ENCODE data around the gene WDR87. TPM values are rescaled to one million over a fixed set of nuclear protein-coding genes. Genes with fewer than 3 reads are reported as not detected.

WDR87 gene
- total and polyA plus RNA-seq, 10 of the 15 experiments (the other 5 are each of a cell fraction or from before 2014, with no cell fraction given): not detected

DNA sequence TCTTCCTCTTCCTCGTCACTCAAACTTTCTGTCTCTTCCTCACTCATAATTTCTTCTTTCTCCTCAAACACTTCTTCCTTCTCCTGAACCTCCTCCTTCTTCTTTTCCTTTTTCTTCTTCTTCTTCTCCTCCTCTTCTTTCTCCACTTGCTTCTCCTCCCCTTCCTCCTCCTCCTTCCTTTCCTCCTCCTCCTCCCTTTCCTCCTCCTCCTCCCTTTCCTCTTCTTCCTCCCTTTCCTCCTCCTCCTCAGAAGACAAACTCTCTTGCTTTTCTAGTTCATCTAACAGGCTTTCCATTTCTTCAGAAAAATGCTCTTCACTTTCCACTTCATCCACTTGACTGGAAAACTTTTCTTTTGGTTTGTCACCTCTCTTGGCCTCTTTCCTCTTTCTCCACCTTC is 19.8 kb downstream of the WDR87 start (continued):
- TF ChIP-seq RBBP5 (conservative IDR thresholded peaks at IDR 0.05): no peak

DNA sequence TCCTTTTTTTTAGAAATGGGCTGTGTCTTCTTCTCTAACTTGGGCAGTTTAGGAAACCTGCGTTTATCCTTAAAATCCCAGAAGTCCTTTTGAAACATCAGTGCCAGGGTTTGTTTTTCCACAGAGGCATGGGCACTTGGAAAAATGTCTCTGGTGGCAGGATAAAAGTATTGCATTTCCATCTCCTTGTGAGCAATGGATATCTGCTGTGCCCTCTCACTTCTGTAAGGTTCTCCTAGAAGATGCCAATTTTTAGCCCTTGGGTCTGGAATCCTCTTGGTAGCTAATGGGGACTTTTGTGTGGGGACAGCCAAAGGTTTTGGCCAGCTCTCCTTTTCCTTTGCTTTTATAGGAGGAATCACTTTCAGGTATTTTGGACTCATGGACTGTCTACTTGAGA is 21.0 kb downstream of the WDR87 start:
- CTCF ChIA-PET: no interaction called here
- TF ChIP-seq, protein P1, sequence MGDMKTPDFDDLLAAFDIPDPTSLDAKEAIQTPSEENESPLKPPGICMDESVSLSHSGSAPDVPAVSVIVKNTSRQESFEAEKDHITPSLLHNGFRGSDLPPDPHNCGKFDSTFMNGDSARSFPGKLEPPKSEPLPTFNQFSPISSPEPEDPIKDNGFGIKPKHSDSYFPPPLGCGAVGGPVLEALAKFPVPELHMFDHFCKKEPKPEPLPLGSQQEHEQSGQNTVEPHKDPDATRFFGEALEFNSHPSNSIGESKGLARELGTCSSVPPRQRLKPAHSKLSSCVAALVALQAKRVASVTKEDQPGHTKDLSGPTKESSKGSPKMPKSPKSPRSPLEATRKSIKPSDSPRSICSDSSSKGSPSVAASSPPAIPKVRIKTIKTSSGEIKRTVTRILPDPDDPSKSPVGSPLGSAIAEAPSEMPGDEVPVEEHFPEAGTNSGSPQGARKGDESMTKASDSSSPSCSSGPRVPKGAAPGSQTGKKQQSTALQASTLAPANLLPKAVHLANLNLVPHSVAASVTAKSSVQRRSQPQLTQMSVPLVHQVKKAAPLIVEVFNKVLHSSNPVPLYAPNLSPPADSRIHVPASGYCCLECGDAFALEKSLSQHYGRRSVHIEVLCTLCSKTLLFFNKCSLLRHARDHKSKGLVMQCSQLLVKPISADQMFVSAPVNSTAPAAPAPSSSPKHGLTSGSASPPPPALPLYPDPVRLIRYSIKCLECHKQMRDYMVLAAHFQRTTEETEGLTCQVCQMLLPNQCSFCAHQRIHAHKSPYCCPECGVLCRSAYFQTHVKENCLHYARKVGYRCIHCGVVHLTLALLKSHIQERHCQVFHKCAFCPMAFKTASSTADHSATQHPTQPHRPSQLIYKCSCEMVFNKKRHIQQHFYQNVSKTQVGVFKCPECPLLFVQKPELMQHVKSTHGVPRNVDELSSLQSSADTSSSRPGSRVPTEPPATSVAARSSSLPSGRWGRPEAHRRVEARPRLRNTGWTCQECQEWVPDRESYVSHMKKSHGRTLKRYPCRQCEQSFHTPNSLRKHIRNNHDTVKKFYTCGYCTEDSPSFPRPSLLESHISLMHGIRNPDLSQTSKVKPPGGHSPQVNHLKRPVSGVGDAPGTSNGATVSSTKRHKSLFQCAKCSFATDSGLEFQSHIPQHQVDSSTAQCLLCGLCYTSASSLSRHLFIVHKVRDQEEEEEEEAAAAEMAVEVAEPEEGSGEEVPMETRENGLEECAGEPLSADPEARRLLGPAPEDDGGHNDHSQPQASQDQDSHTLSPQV (IDR thresholded peaks at IDR 0.05): no peak
- TF ChIP-seq ASH2L (IDR thresholded peaks at IDR 0.05; ENCODE audit: borderline replicate concordance, low read depth) (no peak), SPI1 (IDR thresholded peaks at IDR 0.05; ENCODE audit: borderline replicate concordance, insufficient read depth, low read depth, low read length) (no peak)
- TF ChIP-seq, protein P2, sequence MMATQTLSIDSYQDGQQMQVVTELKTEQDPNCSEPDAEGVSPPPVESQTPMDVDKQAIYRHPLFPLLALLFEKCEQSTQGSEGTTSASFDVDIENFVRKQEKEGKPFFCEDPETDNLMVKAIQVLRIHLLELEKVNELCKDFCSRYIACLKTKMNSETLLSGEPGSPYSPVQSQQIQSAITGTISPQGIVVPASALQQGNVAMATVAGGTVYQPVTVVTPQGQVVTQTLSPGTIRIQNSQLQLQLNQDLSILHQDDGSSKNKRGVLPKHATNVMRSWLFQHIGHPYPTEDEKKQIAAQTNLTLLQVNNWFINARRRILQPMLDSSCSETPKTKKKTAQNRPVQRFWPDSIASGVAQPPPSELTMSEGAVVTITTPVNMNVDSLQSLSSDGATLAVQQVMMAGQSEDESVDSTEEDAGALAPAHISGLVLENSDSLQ (IDR thresholded peaks at IDR 0.05): no peak
- TF ChIP-seq, protein P3, sequence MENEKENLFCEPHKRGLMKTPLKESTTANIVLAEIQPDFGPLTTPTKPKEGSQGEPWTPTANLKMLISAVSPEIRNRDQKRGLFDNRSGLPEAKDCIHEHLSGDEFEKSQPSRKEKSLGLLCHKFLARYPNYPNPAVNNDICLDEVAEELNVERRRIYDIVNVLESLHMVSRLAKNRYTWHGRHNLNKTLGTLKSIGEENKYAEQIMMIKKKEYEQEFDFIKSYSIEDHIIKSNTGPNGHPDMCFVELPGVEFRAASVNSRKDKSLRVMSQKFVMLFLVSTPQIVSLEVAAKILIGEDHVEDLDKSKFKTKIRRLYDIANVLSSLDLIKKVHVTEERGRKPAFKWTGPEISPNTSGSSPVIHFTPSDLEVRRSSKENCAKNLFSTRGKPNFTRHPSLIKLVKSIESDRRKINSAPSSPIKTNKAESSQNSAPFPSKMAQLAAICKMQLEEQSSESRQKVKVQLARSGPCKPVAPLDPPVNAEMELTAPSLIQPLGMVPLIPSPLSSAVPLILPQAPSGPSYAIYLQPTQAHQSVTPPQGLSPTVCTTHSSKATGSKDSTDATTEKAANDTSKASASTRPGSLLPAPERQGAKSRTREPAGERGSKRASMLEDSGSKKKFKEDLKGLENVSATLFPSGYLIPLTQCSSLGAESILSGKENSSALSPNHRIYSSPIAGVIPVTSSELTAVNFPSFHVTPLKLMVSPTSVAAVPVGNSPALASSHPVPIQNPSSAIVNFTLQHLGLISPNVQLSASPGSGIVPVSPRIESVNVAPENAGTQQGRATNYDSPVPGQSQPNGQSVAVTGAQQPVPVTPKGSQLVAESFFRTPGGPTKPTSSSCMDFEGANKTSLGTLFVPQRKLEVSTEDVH (IDR thresholded peaks at IDR 0.05; ENCODE audit: low read depth, partially characterized antibody): no peak
- TF ChIP-seq, protein P4, sequence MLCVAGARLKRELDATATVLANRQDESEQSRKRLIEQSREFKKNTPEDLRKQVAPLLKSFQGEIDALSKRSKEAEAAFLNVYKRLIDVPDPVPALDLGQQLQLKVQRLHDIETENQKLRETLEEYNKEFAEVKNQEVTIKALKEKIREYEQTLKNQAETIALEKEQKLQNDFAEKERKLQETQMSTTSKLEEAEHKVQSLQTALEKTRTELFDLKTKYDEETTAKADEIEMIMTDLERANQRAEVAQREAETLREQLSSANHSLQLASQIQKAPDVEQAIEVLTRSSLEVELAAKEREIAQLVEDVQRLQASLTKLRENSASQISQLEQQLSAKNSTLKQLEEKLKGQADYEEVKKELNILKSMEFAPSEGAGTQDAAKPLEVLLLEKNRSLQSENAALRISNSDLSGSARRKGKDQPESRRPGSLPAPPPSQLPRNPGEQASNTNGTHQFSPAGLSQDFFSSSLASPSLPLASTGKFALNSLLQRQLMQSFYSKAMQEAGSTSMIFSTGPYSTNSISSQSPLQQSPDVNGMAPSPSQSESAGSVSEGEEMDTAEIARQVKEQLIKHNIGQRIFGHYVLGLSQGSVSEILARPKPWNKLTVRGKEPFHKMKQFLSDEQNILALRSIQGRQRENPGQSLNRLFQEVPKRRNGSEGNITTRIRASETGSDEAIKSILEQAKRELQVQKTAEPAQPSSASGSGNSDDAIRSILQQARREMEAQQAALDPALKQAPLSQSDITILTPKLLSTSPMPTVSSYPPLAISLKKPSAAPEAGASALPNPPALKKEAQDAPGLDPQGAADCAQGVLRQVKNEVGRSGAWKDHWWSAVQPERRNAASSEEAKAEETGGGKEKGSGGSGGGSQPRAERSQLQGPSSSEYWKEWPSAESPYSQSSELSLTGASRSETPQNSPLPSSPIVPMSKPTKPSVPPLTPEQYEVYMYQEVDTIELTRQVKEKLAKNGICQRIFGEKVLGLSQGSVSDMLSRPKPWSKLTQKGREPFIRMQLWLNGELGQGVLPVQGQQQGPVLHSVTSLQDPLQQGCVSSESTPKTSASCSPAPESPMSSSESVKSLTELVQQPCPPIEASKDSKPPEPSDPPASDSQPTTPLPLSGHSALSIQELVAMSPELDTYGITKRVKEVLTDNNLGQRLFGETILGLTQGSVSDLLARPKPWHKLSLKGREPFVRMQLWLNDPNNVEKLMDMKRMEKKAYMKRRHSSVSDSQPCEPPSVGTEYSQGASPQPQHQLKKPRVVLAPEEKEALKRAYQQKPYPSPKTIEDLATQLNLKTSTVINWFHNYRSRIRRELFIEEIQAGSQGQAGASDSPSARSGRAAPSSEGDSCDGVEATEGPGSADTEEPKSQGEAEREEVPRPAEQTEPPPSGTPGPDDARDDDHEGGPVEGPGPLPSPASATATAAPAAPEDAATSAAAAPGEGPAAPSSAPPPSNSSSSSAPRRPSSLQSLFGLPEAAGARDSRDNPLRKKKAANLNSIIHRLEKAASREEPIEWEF (IDR thresholded peaks at IDR 0.05; ENCODE audit: insufficient replicate concordance, low read depth, low read length): no peak

More for the DNA sequence above, 21.0 kb downstream of the WDR87 start:
- RAD21 ChIA-PET (ENCODE audit: unreplicated experiment): no interaction called here
- Histone ChIP-seq H3K27ac (ENCODE audit: control insufficient read depth, insufficient read depth) (no peak overlapping the region), H3K79me2 (ENCODE audit: control insufficient read depth, insufficient read depth, low read length) (no peaks in the 10 kb centered on the region), H3K27me3 (replicated peaks in 1 of 2; ENCODE audit: control insufficient read depth in 2 of 2, insufficient read depth in 2 of 2, low read length in 1 of 2) (no peaks in the 10 kb centered on the region), H3K4me1 (ENCODE audit: control insufficient read depth, insufficient read depth, low read length) (no peaks in the 10 kb centered on the region), H3K36me3 (ENCODE audit: control insufficient read depth in 2 of 2, insufficient read depth in 2 of 2, low read length in 1 of 2) (no peaks in the 10 kb centered on the region), H3K9me3 (replicated peaks; ENCODE audit: control insufficient read depth, insufficient read depth, low read length) (peaks cover 2% of the 10 kb centered on the region; the same call in 2 of the 3 replicates), H3K4me2 (ENCODE audit: control insufficient read depth, insufficient read depth) (no peak overlapping the region), H2AFZ (ENCODE audit: control insufficient read depth, low read depth, low read length) (no peak overlapping the region), H3K9ac (ENCODE audit: control insufficient read depth, insufficient read depth, low read length) (no peak overlapping the region), H4K20me1 (ENCODE audit: control insufficient read depth, insufficient read depth) (no peaks in the 10 kb centered on the region), H3K4me3 (no peak overlapping the region)
- FAIRE-seq (no peak), ATAC-seq (no peak), DNase-seq (ENCODE audit: low read depth, low spot score) (no peak)
- intact Hi-C loops (cut with micrococcal nuclease; ENCODE audit: unreplicated experiment): no loop called here
- BruUV-seq (replicated peaks): no TSS peak
- POLR2A ChIA-PET: no interaction called here
- 67% methylated on average over 1 of the region's 1 CpG for WGBS (ENCODE audit: insufficient coverage, insufficient replicate concordance, low lambda C conversion rate, missing lambda C conversion rate)
- SMC1A ChIA-PET (ENCODE audit: uncharacterized antibody, unreplicated experiment): interaction anchor here (0.6 kb wide), 1 partner anchor 61 kb away, joined by 3 read pairs; no protein-coding TSS in a partner anchor
- in situ Hi-C loops (cut with MboI): no loop called here
